Femur (tissue), 1 donor: ENCODE data around the gene ARHGEF38.
"Not testable (repeated sequence)": the region's sequence is repeated elsewhere in the genome, so short reads cannot be mapped to it uniquely, and the experiment has no call there.

Experiments used
- DNase-seq: peaks from one replicate; pipeline ENCODE4 v3.0.0-alpha.2; 2017

Gene ARHGEF38

GRCh38 chr4:105659190-105659589 is 106.8 kb downstream of the ARHGEF38 start:
- DNase-seq, result no peak

- DNase-seq, result no peak
Measured at GRCh38 chr4:105661028-105661427, 108.6 kb downstream of the ARHGEF38 start.

GRCh38 chr4:105662935-105663675 is 110.7 kb downstream of the ARHGEF38 start:
- DNase-seq, result no peak

- no peak for DNase-seq
Measured at GRCh38 chr4:105666693-105667092, 114.3 kb downstream of the ARHGEF38 start.

GRCh38 chr4:105670684-105671083 is 118.3 kb downstream of the ARHGEF38 start:
- DNase-seq, result no peak

GRCh38 chr4:105671301-105671700 is 118.9 kb downstream of the ARHGEF38 start:
- DNase-seq, result no peak

GRCh38 chr4:105674011-105674410 is 121.6 kb downstream of the ARHGEF38 start:
- DNase-seq, result no peak

- DNase-seq, result no peak
Measured at GRCh38 chr4:105677709-105678108, 125.3 kb downstream of the ARHGEF38 start.

- no peak for DNase-seq
Measured at GRCh38 chr4:105679186-105679585, 126.8 kb downstream of the ARHGEF38 start.

GRCh38 chr4:105683038-105683437 is 130.6 kb downstream of the ARHGEF38 start:
- DNase-seq, result no peak

GRCh38 chr4:105686571-105686970 is 134.2 kb downstream of the ARHGEF38 start:
- DNase-seq, result no peak

GRCh38 chr4:105694812-105695211 is 142.4 kb downstream of the ARHGEF38 start:
- not testable (repeated sequence) for DNase-seq

GRCh38 chr4:105695832-105696231 is 143.4 kb downstream of the ARHGEF38 start:
- DNase-seq, result not testable (repeated sequence)

- DNase-seq, result no peak
Measured at GRCh38 chr4:105698607-105699006, 146.2 kb downstream of the ARHGEF38 start.

GRCh38 chr4:105707782-105708180 is 155.4 kb downstream of the ARHGEF38 start:
- no peak for DNase-seq

GRCh38 chr4:105708181-105709080 is 156.0 kb downstream of the ARHGEF38 start, which contains the start of the genes GSTCD and INTS12:
Gene GSTCD, plus strand, starts transcription at chr4:105708784. Its CDS starts 8,830 bp downstream, at chr4:105717614.
Gene INTS12, minus strand, starts transcription at chr4:105708689. Its CDS starts 8,684 bp downstream, at chr4:105700005.
- DNase-seq, result peak; percentile 96

GRCh38 chr4:105709081-105709450 is 156.6 kb downstream of the ARHGEF38 start:
- no peak for DNase-seq

GRCh38 chr4:105710012-105710600 is 157.7 kb downstream of the ARHGEF38 start:
- no peak for DNase-seq

- no peak for DNase-seq
Measured at GRCh38 chr4:105710678-105711077, 158.3 kb downstream of the ARHGEF38 start.

- no peak for DNase-seq
Measured at GRCh38 chr4:105712766-105713165, 160.3 kb downstream of the ARHGEF38 start.

- DNase-seq, result no peak
Measured at GRCh38 chr4:105714071-105714521, 161.7 kb downstream of the ARHGEF38 start.

GRCh38 chr4:105714932-105715331 is 162.5 kb downstream of the ARHGEF38 start:
- DNase-seq, result no peak

GRCh38 chr4:105715692-105716278 is 163.4 kb downstream of the ARHGEF38 start:
- DNase-seq, result no peak
